Right ventricle myocardium superior (tissue), 1 donor: Measurements from ENCODE around the gene STAT4. TPM values are rescaled to one million over a fixed set of nuclear protein-coding genes. Genes with fewer than 3 reads are reported as not detected.

Experiments used
- ATAC-seq: fragments of 200-7000 bp; cut with Tn5 transposase; one replicate; pipeline ENCODE4 v1.9.1; 2020; ENCODE audit warnings: mild to moderate bottlenecking; ENCODE audit not compliant: poor library complexity
- DNase-seq: peaks from one replicate; pipeline ENCODE4 v3.0.0-alpha.2; 2020
- intact Hi-C: fragments of 100-400 bp; cut with DNase I; formaldehyde crosslinking; loops from one replicate; pipeline ENCODE4 v1.11.2; 2022
- total RNA-seq: library from RNA; stranded (reverse); fragmentation: NEBNext Ultra II Directional; extraction: Animal tissue kit (Norgen Biotek cat#: 25700); gene quantifications from one replicate; pipeline ENCODE4 v1.2.1, GENCODE V29; 2021
- donor health status: DM: no; HTN: yes; CAD: no; lungs with severe emphysema.

STAT4 gene
- total RNA-seq, 1 donor from 2014 or later = 0.70 TPM

- ATAC-seq (no peak), DNase-seq (no peak)
- intact Hi-C loops = no loop called here
Measured at GRCh38 chr2:191114403-191114886, 36.3 kb downstream of the STAT4 start.

- intact Hi-C loops = no loop called here
- ATAC-seq (no peak), DNase-seq (no peak)
Measured at GRCh38 chr2:191113761-191114160, 37.0 kb downstream of the STAT4 start.

- no peak for ATAC-seq
- intact Hi-C loops = no loop called here
Measured at GRCh38 chr2:191112448-191112901, 38.3 kb downstream of the STAT4 start.

GRCh38 chr2:191109888-191110287, 40.9 kb downstream of the STAT4 start:
- intact Hi-C loops = no loop called here
- no peak for DNase-seq
- ATAC-seq = no peak

More at GRCh38 chr2:191112448-191112901, 38.3 kb downstream of the STAT4 start:
- no peak for DNase-seq

- DNase-seq = no peak
- ATAC-seq = no peak
- intact Hi-C loops = no loop called here
Measured at GRCh38 chr2:191108331-191108730, 42.5 kb downstream of the STAT4 start.

- no peak for ATAC-seq
- no peak for DNase-seq
- intact Hi-C loops = no loop called here
Measured at GRCh38 chr2:191105082-191105481, 45.7 kb downstream of the STAT4 start.

- intact Hi-C loops = no loop called here
- ATAC-seq (no peak), DNase-seq (no peak)
Measured at GRCh38 chr2:191103774-191104173, 47.0 kb downstream of the STAT4 start.

GRCh38 chr2:191100216-191100615, 50.6 kb downstream of the STAT4 start:
- DNase-seq (no peak), ATAC-seq (no peak)
- intact Hi-C loops = no loop called here

- no peak for DNase-seq
- no peak for ATAC-seq
- intact Hi-C loops = no loop called here
Measured at GRCh38 chr2:191087311-191087710, 63.5 kb downstream of the STAT4 start.

GRCh38 chr2:191086706-191087105, 64.1 kb downstream of the STAT4 start:
- DNase-seq (no peak), ATAC-seq (no peak)
- intact Hi-C loops = no loop called here

GRCh38 chr2:191083540-191083939, 67.3 kb downstream of the STAT4 start:
- ATAC-seq (no peak), DNase-seq (no peak)
- intact Hi-C loops = no loop called here

- intact Hi-C loops = no loop called here
- ATAC-seq (no peak), DNase-seq (no peak)
Measured at GRCh38 chr2:191082321-191082720, 68.5 kb downstream of the STAT4 start.

GRCh38 chr2:191081411-191082155, 69.2 kb downstream of the STAT4 start:
- ATAC-seq (no peak), DNase-seq (no peak)
- intact Hi-C loops = no loop called here

- no peak for ATAC-seq
- intact Hi-C loops = no loop called here
- no peak for DNase-seq
Measured at GRCh38 chr2:191078165-191078867, 72.5 kb downstream of the STAT4 start.

- ATAC-seq = no peak
- intact Hi-C loops = no loop called here
- no peak for DNase-seq
Measured at GRCh38 chr2:191070276-191070675, 80.5 kb downstream of the STAT4 start.

GRCh38 chr2:191069606-191070005, 81.2 kb downstream of the STAT4 start:
- DNase-seq = no peak
- ATAC-seq = no peak
- intact Hi-C loops = no loop called here

GRCh38 chr2:191066919-191067233, 83.9 kb downstream of the STAT4 start:
- no peak for DNase-seq
- intact Hi-C loops = no loop called here
- no peak for ATAC-seq

GRCh38 chr2:191066197-191066918, 84.4 kb downstream of the STAT4 start:
- intact Hi-C loops = no loop called here
- peak; percentile 71 for ATAC-seq
- no peak for DNase-seq

- ATAC-seq = peak; percentile 58
- DNase-seq = no peak
- intact Hi-C loops = no loop called here
Measured at GRCh38 chr2:191065785-191066184, 85.0 kb downstream of the STAT4 start.

GRCh38 chr2:191064590-191064989, 86.2 kb downstream of the STAT4 start:
- no peak for ATAC-seq
- no peak for DNase-seq
- intact Hi-C loops = no loop called here
